ENCODE data around the gene ZNF189. TPM values are rescaled to one million over a fixed set of nuclear protein-coding genes. Genes with fewer than 3 reads are reported as not detected.
A peak's percentile ranks its signal among the peaks of the same experiment; 100 is the strongest.

ZNF189 gene
- total RNA-seq, 6 experiments from 2014 or later, result 10.2 to 11.6 (median 11.2) TPM

- peaks cover 35% of the 10 kb centered on the region for H3K4me1 Mint-ChIP-seq (ENCODE audit: low read depth)
- no peak overlapping the region for H3K4me3 Mint-ChIP-seq
- peak; percentile 80 for DNase-seq
- no peaks in the 10 kb centered on the region; the same call in none of the 2 replicates for H3K27me3 Mint-ChIP-seq (ENCODE audit: insufficient read depth)
- TF ChIP-seq CTCF (IDR thresholded peaks at IDR 0.05), result peak; percentile 79
- no peaks in the 10 kb centered on the region for H3K36me3 Mint-ChIP-seq (ENCODE audit: low read depth)
- H3K9me3 Mint-ChIP-seq, result no peaks in the 10 kb centered on the region
- H3K27ac Mint-ChIP-seq, result no peak overlapping the region
Observed at GRCh38 chr9:101458963-101459631, 60.4 kb downstream of the ZNF189 start.

Other genes starting within 250 kb of the ZNF189 start
- under 1 TPM in 1 of 6 experiments, not detected in 5; 0.08 TPM for gene BAAT, start 13.8 kb upstream of the ZNF189 start, total RNA-seq (2021; fragmentation: NEBNext Ultra II Directional; extraction: Animal tissue kit (Norgen Biotek cat#: 25700))
- gene MRPL50, start 233 bp upstream of the ZNF189 start, total RNA-seq (2021; fragmentation: NEBNext Ultra II Directional; extraction: Animal tissue kit (Norgen Biotek cat#: 25700)), result 10 to 100 TPM in 4 of 6 experiments, 1 to 10 TPM in 2; 9.6 to 11.2 (median 10.4) TPM
- not detected for gene ALDOB, start 36.9 kb downstream of the ZNF189 start, total RNA-seq (2021; fragmentation: NEBNext Ultra II Directional; extraction: Animal tissue kit (Norgen Biotek cat#: 25700))
- gene RNF20, start 135.0 kb downstream of the ZNF189 start, total RNA-seq (2021; fragmentation: NEBNext Ultra II Directional; extraction: Animal tissue kit (Norgen Biotek cat#: 25700)), result 10 to 100 TPM; 38.3 to 43.9 (median 41.5) TPM
- gene PPP3R2, start 196.1 kb downstream of the ZNF189 start, total RNA-seq (2021; fragmentation: NEBNext Ultra II Directional; extraction: Animal tissue kit (Norgen Biotek cat#: 25700)), result not detected